ENCODE measurements around the gene CD300E. TPM values are rescaled to one million over a fixed set of nuclear protein-coding genes. Genes with fewer than 3 reads are reported as not detected.

The CD300E gene
- total and polyA plus RNA-seq, 2 of the 13 experiments (the other 11 are each of a cell fraction or from before 2014, with no cell fraction given) = not detected

GRCh38 chr17:74585711-74586110, 37.8 kb downstream of the CD300E start:
- H3K9me3 ChIP-seq (ENCODE audit: low read length) = no peaks in the 10 kb centered on the region
- POLR2A ChIA-PET = no interaction called here
- in situ Hi-C loops (cut with HindIII; ENCODE audit: extremely low pct_ligation_motif_present, low pct_unique_long_range_greater_than_20kb) = no loop called here
- TF ChIP-seq ZNF256 (CRISPR knock-in tag; conservative IDR thresholded peaks at IDR 0.05) = no peak
- TF ChIP-seq CHD4 (IDR thresholded peaks at IDR 0.05; ENCODE audit: borderline replicate concordance, low read length) = no peak
- no peak for TF ChIP-seq NFYC (CRISPR knock-in tag; IDR thresholded peaks at IDR 0.05)
- no peak for TF ChIP-seq ZNF512B (CRISPR knock-in tag; IDR thresholded peaks at IDR 0.05; ENCODE audit: borderline replicate concordance)
- TF ChIP-seq CENPX (CRISPR knock-in tag; IDR thresholded peaks at IDR 0.05) = no peak
- no peak for TF ChIP-seq ZNF792 (CRISPR knock-in tag; IDR thresholded peaks at IDR 0.05)
- no peak for TF ChIP-seq ZNF703 (CRISPR knock-in tag; IDR thresholded peaks at IDR 0.05; ENCODE audit: borderline replicate concordance)
- TF ChIP-seq MTA1 (CRISPR knock-in tag; IDR thresholded peaks at IDR 0.05; ENCODE audit: borderline replicate concordance) = no peak
- no peak for TF ChIP-seq ZNF709 (CRISPR knock-in tag; IDR thresholded peaks at IDR 0.05)
- no peak for TF ChIP-seq ZSCAN25 (CRISPR knock-in tag; IDR thresholded peaks at IDR 0.05)
- no peak for TF ChIP-seq DRAP1 (CRISPR knock-in tag; IDR thresholded peaks at IDR 0.05)
- FAIRE-seq (no peak), ATAC-seq (no peak), DNase-seq (ENCODE audit: low spot score) (no peak)
- H2AFZ ChIP-seq (ENCODE audit: low read length) = no peak overlapping the region
- no peaks in the 10 kb centered on the region for H3K79me2 ChIP-seq (ENCODE audit: insufficient read depth, low read length)
- BruUV-seq (replicated peaks) = no TSS peak
- no peak overlapping the region for H3K27ac ChIP-seq (ENCODE audit: extremely low read length, insufficient read depth, low read length)
- H3K4me2 ChIP-seq (ENCODE audit: low read depth, low read length) = no peak overlapping the region
- no peaks in the 10 kb centered on the region for H4K20me1 ChIP-seq (ENCODE audit: insufficient read depth, low read length)
- H3K27me3 ChIP-seq (ENCODE audit: control insufficient read depth in 1 of 2, insufficient read depth in 2 of 2, low read length in 2 of 2) = peaks cover 0 to 46% of the 10 kb centered on the region in 2 experiments; a peak in 3 of 5 replicates
- no peak overlapping the region for H3K9ac ChIP-seq (ENCODE audit: insufficient read depth, low read depth, low read length)
- no peaks in the 10 kb centered on the region for H3K36me3 ChIP-seq (replicated peaks in 1 of 2; ENCODE audit: control insufficient read depth in 1 of 2, insufficient read depth in 2 of 2, low read length in 2 of 2)
- no peaks in the 10 kb centered on the region for H3K4me1 ChIP-seq (ENCODE audit: insufficient read depth, low read length)
- intact Hi-C loops (cut with micrococcal nuclease; ENCODE audit: unreplicated experiment) = no loop called here
- WGBS (ENCODE audit: low lambda C conversion rate) = 19% methylated on average over 5 of the region's 5 CpGs
- H3K4me3 ChIP-seq (replicated peaks in 1 of 3; ENCODE audit: insufficient read depth in 1 of 3, low read depth in 2 of 3, low read length in 3 of 3) = no peak overlapping the region
- CTCF ChIA-PET (ENCODE audit: low intra/inter-chr PET ratio, low total read pairs) = no interaction called here

Measured in HepG2 (cell line).